HEK293 (cell line): ENCODE results near the gene GCK.

ENCODE experiments used
- CTCF ChIA-PET: fragments of 350-600 bp; formaldehyde crosslinking; extraction: SDS; loops from one replicate; lab custom pipeline; 2021; ENCODE audit warnings: antibody characterized with exemption; lab: Yijun Ruan, JAX
- POLR2A ChIA-PET: fragments of 300-600 bp; formaldehyde crosslinking; extraction: SDS; loops from one replicate; lab custom pipeline; 2020; ENCODE audit warnings: antibody characterized with exemption, inconsistent platforms; lab: Yijun Ruan, JAX
- H3K27ac ChIP-seq: fragments of 200-500 bp; sonication (Bioruptor generic); 2 replicates; pipeline ENCODE4 v1.5.1; 2014; ENCODE audit warnings: low read depth, low read length, control low read depth, inconsistent platforms; ENCODE audit errors: extremely low read depth
- H3K36me3 ChIP-seq, 2 experiments: fragments of 200-500 bp in 1 of 2; sonication (Bioruptor generic) in 1 of 2; 1 replicate in 1 of 2; 2 replicates in 1 of 2; pipeline ENCODE4 v1.5.1; 2014 to 2017; ENCODE audit warnings: inconsistent platforms in 2 of 2, low read length in 2 of 2; ENCODE audit not compliant: control insufficient read depth in 2 of 2, insufficient read depth in 1 of 2
- H3K4me1 ChIP-seq: fragments of 200-500 bp; sonication (Bioruptor generic); 2 replicates; pipeline ENCODE4 v1.5.1; 2014; ENCODE audit warnings: mild to moderate bottlenecking, low read length, inconsistent platforms; ENCODE audit not compliant: control insufficient read depth, insufficient read depth
- H3K4me3 ChIP-seq: 2 replicates; pipeline ENCODE4 v1.5.1; 2011; ENCODE audit warnings: low read depth, mild to moderate bottlenecking, control low read depth, low read length, moderate library complexity
- H3K9me3 ChIP-seq: fragments of 200-500 bp; sonication (Bioruptor generic); 2 replicates; pipeline ENCODE4 v1.5.1; 2014; ENCODE audit warnings: low read depth, low read length, inconsistent platforms; ENCODE audit not compliant: control insufficient read depth, insufficient read depth
- ATF2 ChIP-seq: fragments of 450-650 bp; formaldehyde crosslinking; IDR thresholded peaks from 2 replicates; pipeline ENCODE4 v1.5.1; 2016; ENCODE audit warnings: missing biosample characterization, missing genetic modification characterization, low read depth
- BCL6B ChIP-seq: fragments of 450-650 bp; formaldehyde crosslinking; IDR thresholded peaks from 2 replicates; pipeline ENCODE4 v1.5.1; 2017; ENCODE audit warnings: missing biosample characterization, missing genetic modification characterization
- CTCF ChIP-seq: fragments of 450-650 bp; formaldehyde crosslinking; IDR thresholded peaks from 2 replicates; pipeline ENCODE4 v1.5.1; 2016; ENCODE audit warnings: missing biosample characterization, missing genetic modification characterization
- GLIS1 ChIP-seq: fragments of 450-650 bp; formaldehyde crosslinking; IDR thresholded peaks from 2 replicates; pipeline ENCODE4 v1.5.1; 2016; ENCODE audit warnings: missing biosample characterization, missing genetic modification characterization
- GLIS2 ChIP-seq: fragments of 450-650 bp; formaldehyde crosslinking; IDR thresholded peaks from 2 replicates; pipeline ENCODE4 v1.5.1; 2016; ENCODE audit warnings: missing biosample characterization, missing genetic modification characterization
- HIC1 ChIP-seq: fragments of 450-650 bp; formaldehyde crosslinking; IDR thresholded peaks from 2 replicates; pipeline ENCODE4 v1.5.1; 2016; ENCODE audit warnings: missing biosample characterization, missing genetic modification characterization
- HOXC10 ChIP-seq: sonication (generic); formaldehyde crosslinking; IDR thresholded peaks from 2 replicates; pipeline ENCODE4 v1.8.1; 2023; ENCODE audit warnings: mild to moderate bottlenecking, missing genetic modification reagents
- MYNN ChIP-seq: fragments of 450-650 bp; formaldehyde crosslinking; IDR thresholded peaks from 2 replicates; pipeline ENCODE4 v1.5.1; 2016; ENCODE audit warnings: missing biosample characterization, missing genetic modification characterization, borderline replicate concordance
- PBX3 ChIP-seq: sonication (generic); formaldehyde crosslinking; IDR thresholded peaks from 2 replicates; pipeline ENCODE4 v1.8.1; 2022; ENCODE audit warnings: mild to moderate bottlenecking, moderate library complexity, missing genetic modification reagents
- SCRT2 ChIP-seq: fragments of 450-650 bp; formaldehyde crosslinking; IDR thresholded peaks from 2 replicates; pipeline ENCODE4 v1.5.1; 2016; ENCODE audit warnings: missing biosample characterization, missing genetic modification characterization
- ZIC2 ChIP-seq: fragments of 450-650 bp; formaldehyde crosslinking; IDR thresholded peaks from 2 replicates; pipeline ENCODE4 v1.5.1; 2016; ENCODE audit warnings: missing biosample characterization, missing genetic modification characterization
- ZNF19 ChIP-seq: fragments of 450-650 bp; formaldehyde crosslinking; IDR thresholded peaks from 2 replicates; pipeline ENCODE4; 2016; ENCODE audit warnings: missing biosample characterization, missing genetic modification characterization, low read depth
- ZNF311 ChIP-seq: fragments of 450-650 bp; formaldehyde crosslinking; IDR thresholded peaks from 2 replicates; pipeline ENCODE4 v1.5.1; 2017; ENCODE audit warnings: missing biosample characterization, missing genetic modification characterization, borderline replicate concordance
- ZNF341 ChIP-seq: fragments of 450-650 bp; formaldehyde crosslinking; IDR thresholded peaks from 2 replicates; pipeline ENCODE4; 2016; ENCODE audit warnings: low read depth, missing biosample characterization, missing genetic modification characterization
- ZNF391 ChIP-seq: fragments of 450-650 bp; formaldehyde crosslinking; IDR thresholded peaks from 2 replicates; pipeline ENCODE4 v1.5.1; 2016; ENCODE audit warnings: low read depth, missing biosample characterization, missing genetic modification characterization, borderline replicate concordance
- ZNF501 ChIP-seq: fragments of 450-650 bp; formaldehyde crosslinking; IDR thresholded peaks from 2 replicates; pipeline ENCODE4 v1.5.1; 2016; ENCODE audit warnings: missing biosample characterization, missing genetic modification characterization
- ZNF629 ChIP-seq: fragments of 450-650 bp; formaldehyde crosslinking; IDR thresholded peaks from 2 replicates; pipeline ENCODE4 v1.5.1; 2017; ENCODE audit warnings: missing biosample characterization, missing genetic modification characterization
- ZNF664 ChIP-seq: fragments of 450-650 bp; formaldehyde crosslinking; IDR thresholded peaks from 2 replicates; pipeline ENCODE4 v1.5.1; 2016; ENCODE audit warnings: missing biosample characterization, missing genetic modification characterization
- ZNF747 ChIP-seq: fragments of 450-650 bp; formaldehyde crosslinking; IDR thresholded peaks from 2 replicates; pipeline ENCODE4 v1.5.1; 2016; ENCODE audit warnings: missing biosample characterization, missing genetic modification characterization
- ZSCAN30 ChIP-seq: fragments of 450-650 bp; IDR thresholded peaks from 2 replicates; pipeline ENCODE4 v1.5.1; 2018; ENCODE audit warnings: missing biosample characterization, mild to moderate bottlenecking, missing genetic modification characterization, moderate library complexity

The GCK gene

GRCh38 chr7:44105832-44106231, 83.4 kb downstream of the GCK start (continued):
- no peak for TF ChIP-seq ZNF311 (tag by site-specific recombination)

GRCh38 chr7:44104860-44105771, 84.1 kb downstream of the GCK start:
- ChIA-PET POLR2A (interaction anchor here (0.6 to 1.5 kb wide), 2 partner anchors 11 to 29 kb away, joined by 3 read pairs; no protein-coding TSS in a partner anchor), CTCF (interaction anchor here (0.7 kb wide), 1 partner anchor 19 kb away, joined by 3 read pairs; no protein-coding TSS in a partner anchor)
- H3K4me1 ChIP-seq: no peaks in the 10 kb centered on the region

GRCh38 chr7:44103923-44104859, 85.0 kb downstream of the GCK start, which contains the start of gene AEBP1:
Gene AEBP1 (plus strand): TSS chr7:44104345. CDS start chr7:44104666, 321 bp downstream.
- H3K4me3 ChIP-seq: no peak within 1 kb of the TSS
- H3K9me3 ChIP-seq: no peaks in the 10 kb centered on the region
- no peak within 1 kb of the TSS for H3K27ac ChIP-seq
- no peaks in the 10 kb centered on the region for H3K36me3 ChIP-seq
- POLR2A ChIA-PET: interaction anchor here (1.5 kb wide), 1 partner anchor 12 kb away, joined by 3 read pairs; no protein-coding TSS in a partner anchor
- no peaks in the 10 kb centered on the region for H3K4me1 ChIP-seq
- CTCF ChIA-PET: no interaction called here
- TF ChIP-seq ZNF391 (no peak), MYNN (tag by site-specific recombination) (no peak), BCL6B (tag by site-specific recombination) (no peak), ZNF747 (tag by site-specific recombination) (no peak), ZNF501 (tag by site-specific recombination) (no peak), ZNF629 (tag by site-specific recombination) (no peak), ZNF19 (tag by site-specific recombination) (no peak), CTCF (tag by site-specific recombination) (no peak), HOXC10 (CRISPR knock-in tag) (no peak)

More at GRCh38 chr7:44104860-44105771, 84.1 kb downstream of the GCK start:
- peak; percentile 34; the same call in 1 of the 2 replicates for TF ChIP-seq GLIS2 (tag by site-specific recombination)
- no peak for TF ChIP-seq ATF2
- peak; percentile 86 for TF ChIP-seq SCRT2
- TF ChIP-seq ZSCAN30 (tag by site-specific recombination): no peak
- TF ChIP-seq ZNF664 (tag by site-specific recombination): 0 out of 2 replicates have a peak, but pooled peaks have one; percentile 59
- TF ChIP-seq ZNF341: peak; percentile 37; the same call in 1 of the 2 replicates
- TF ChIP-seq PBX3 (CRISPR knock-in tag): no peak
- TF ChIP-seq HIC1 (tag by site-specific recombination): 0 out of 2 replicates have a peak, but pooled peaks have one; percentile 30
- peak; percentile 84 for TF ChIP-seq ZIC2 (tag by site-specific recombination)
- peak; percentile 71 for TF ChIP-seq GLIS1 (tag by site-specific recombination)
- H3K9me3 ChIP-seq: no peaks in the 10 kb centered on the region
- no peak overlapping the region for H3K27ac ChIP-seq
- H3K36me3 ChIP-seq: no peaks in the 10 kb centered on the region
- H3K4me3 ChIP-seq: no peak overlapping the region
